Sigmoid colon (tissue), 4 donors: ENCODE measurements around the gene HEATR5A.

Source experiments
- POLR2A ChIP-seq, 2 donors: fragments of 450-650 bp; IDR thresholded peaks; one replicate each; pipeline ENCODE4 v1.6.1; 2016; ENCODE audit warnings: antibody characterized with exemption in 2 of 2, mild to moderate bottlenecking in 2 of 2, moderate library complexity in 2 of 2
- POLR2AphosphoS5 ChIP-seq, 4 donors: sonication (generic); formaldehyde crosslinking; IDR thresholded peaks; one replicate each; pipeline ENCODE4 v1.6.1; 2017; ENCODE audit warnings: antibody characterized with exemption in 4 of 4
- TF ChIP-seq, protein P1 (sequence below), 4 experiments: fragments of 450-650 bp in 3 of 4; fragments of 200-600 bp in 1 of 4; IDR thresholded peaks; one replicate each; pipeline ENCODE4 v1.5.1; 2016 to 2019; ENCODE audit warnings: antibody characterized with exemption in 4 of 4, mild to moderate bottlenecking in 3 of 4, moderate library complexity in 2 of 4

DNA sequence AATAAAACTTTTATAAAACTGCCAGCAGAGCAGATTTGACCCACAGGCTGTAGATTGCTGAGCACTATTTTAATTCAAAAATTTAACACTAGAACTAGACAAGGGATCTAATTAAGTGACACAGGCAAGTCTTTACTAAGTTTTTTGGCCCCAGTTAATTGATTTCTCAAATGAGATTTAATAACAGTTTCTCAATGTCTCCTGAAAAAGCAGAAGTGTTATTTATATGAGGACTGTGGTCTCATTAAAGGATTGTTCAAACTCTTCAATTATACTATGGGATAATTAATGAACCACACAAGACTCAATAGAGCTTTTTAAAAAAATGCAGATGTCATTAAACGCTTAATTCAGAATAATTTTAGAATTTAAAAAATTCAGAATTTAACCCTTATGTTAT, 1.9 kb downstream of the HEATR5A start:
- TF ChIP-seq, protein P1, sequence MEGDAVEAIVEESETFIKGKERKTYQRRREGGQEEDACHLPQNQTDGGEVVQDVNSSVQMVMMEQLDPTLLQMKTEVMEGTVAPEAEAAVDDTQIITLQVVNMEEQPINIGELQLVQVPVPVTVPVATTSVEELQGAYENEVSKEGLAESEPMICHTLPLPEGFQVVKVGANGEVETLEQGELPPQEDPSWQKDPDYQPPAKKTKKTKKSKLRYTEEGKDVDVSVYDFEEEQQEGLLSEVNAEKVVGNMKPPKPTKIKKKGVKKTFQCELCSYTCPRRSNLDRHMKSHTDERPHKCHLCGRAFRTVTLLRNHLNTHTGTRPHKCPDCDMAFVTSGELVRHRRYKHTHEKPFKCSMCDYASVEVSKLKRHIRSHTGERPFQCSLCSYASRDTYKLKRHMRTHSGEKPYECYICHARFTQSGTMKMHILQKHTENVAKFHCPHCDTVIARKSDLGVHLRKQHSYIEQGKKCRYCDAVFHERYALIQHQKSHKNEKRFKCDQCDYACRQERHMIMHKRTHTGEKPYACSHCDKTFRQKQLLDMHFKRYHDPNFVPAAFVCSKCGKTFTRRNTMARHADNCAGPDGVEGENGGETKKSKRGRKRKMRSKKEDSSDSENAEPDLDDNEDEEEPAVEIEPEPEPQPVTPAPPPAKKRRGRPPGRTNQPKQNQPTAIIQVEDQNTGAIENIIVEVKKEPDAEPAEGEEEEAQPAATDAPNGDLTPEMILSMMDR (IDR thresholded peaks at IDR 0.05): no peak
- TF ChIP-seq POLR2A (IDR thresholded peaks at IDR 0.05) (no peak), POLR2AphosphoS5 (IDR thresholded peaks at IDR 0.05) (no peak)
